GM10248 (cell line): ENCODE data around the gene ANKRD24.
"Not testable (repeated sequence)": the region's sequence is repeated elsewhere in the genome, so short reads cannot be mapped to it uniquely, and the experiment has no call there.

Experiments used
- CTCF ChIA-PET: fragments of 300-600 bp; sonication (Branson Sonifier 250); formaldehyde crosslinking; extraction: SDS; loops from one replicate; lab custom pipeline; 2021; ENCODE audit warnings: antibody characterized with exemption; lab: Yijun Ruan, JAX
- POLR2A ChIA-PET: fragments of 350-650 bp; sonication (Branson Sonifier 250); formaldehyde crosslinking; extraction: SDS; loops from one replicate; lab custom pipeline; 2020; ENCODE audit warnings: antibody characterized with exemption; lab: Yijun Ruan, JAX
- DNase-seq: peaks from one replicate; pipeline ENCODE4 v3.0.0; 2012; ENCODE audit errors: extremely low spot score
- CTCF ChIP-seq: IDR thresholded peaks from 2 replicates; pipeline ENCODE4 v1.5.1; 2012; ENCODE audit warnings: mild to moderate bottlenecking, low read depth; ENCODE audit errors: extremely low read depth, missing control alignments, control extremely low read depth

Gene ANKRD24

GRCh38 chr19:4154571-4155312 lies 27.7 kb upstream of the ANKRD24 start:
- POLR2A ChIA-PET, result no interaction called here
- DNase-seq, result no peak
- CTCF ChIA-PET, result interaction anchor here (1.5 to 7.7 kb wide), 3 partner anchors 15 to 53 kb away, joined by 4 to 47 read pairs (median 5); no protein-coding TSS in a partner anchor

GRCh38 chr19:4157164-4157563 lies 25.3 kb upstream of the ANKRD24 start:
- CTCF ChIA-PET, result interaction anchor here (1.0 to 7.7 kb wide), 2 partner anchors 12 to 17 kb away, joined by 3 to 47 read pairs; no protein-coding TSS in a partner anchor
- POLR2A ChIA-PET, result no interaction called here
- DNase-seq, result no peak
- TF ChIP-seq CTCF, result no peak

More at GRCh38 chr19:4154571-4155312, 27.7 kb upstream of the ANKRD24 start:
- TF ChIP-seq CTCF, result no peak

GRCh38 chr19:4157971-4158370 lies 24.5 kb upstream of the ANKRD24 start:
- POLR2A ChIA-PET, DNase-seq: not testable (repeated sequence)
- CTCF ChIA-PET, result interaction anchor here (0.9 to 7.7 kb wide), 3 partner anchors 11 to 194 kb away, joined by 3 to 47 read pairs (median 3); no protein-coding TSS in a partner anchor

- CTCF ChIA-PET, result interaction anchor here (1.2 to 2.0 kb wide), 3 partner anchors 21 to 26 kb away, joined by 3 to 9 read pairs (median 8); no protein-coding TSS in a partner anchor
- no peak for DNase-seq
- POLR2A ChIA-PET, result no interaction called here
- no peak for TF ChIP-seq CTCF
Observed at GRCh38 chr19:4161415-4162077, 20.9 kb upstream of the ANKRD24 start.

GRCh38 chr19:4164262-4164661 lies 18.2 kb upstream of the ANKRD24 start:
- DNase-seq, result no peak
- ChIA-PET POLR2A (interaction anchor here (0.6 to 0.8 kb wide), 2 partner anchors 301 to 331 kb away, joined by 5 to 6 read pairs; no protein-coding TSS in a partner anchor), CTCF (interaction anchor here (0.9 to 1.5 kb wide), 5 partner anchors 24 to 44 kb away, joined by 3 to 6 read pairs (median 3); no protein-coding TSS in a partner anchor)
- no peak for TF ChIP-seq CTCF

- ChIA-PET POLR2A (no interaction called here), CTCF (no interaction called here)
- DNase-seq, result no peak
- no peak for TF ChIP-seq CTCF
Observed at GRCh38 chr19:4171676-4172075, 10.8 kb upstream of the ANKRD24 start.
